Inflammatory macrophage treated with lipopolysaccharide for 4 hours (primary cell): ENCODE data around the gene CPLANE1.
A peak's percentile ranks its signal among the peaks of the same experiment; 100 is the strongest.
"Not testable (repeated sequence)": the region's sequence is repeated elsewhere in the genome, so short reads cannot be mapped to it uniquely, and the experiment has no call there.

Experiments used
- DNase-seq: peaks from one replicate; pipeline ENCODE4 v3.0.0-alpha.2; 2020

Gene CPLANE1

DNA sequence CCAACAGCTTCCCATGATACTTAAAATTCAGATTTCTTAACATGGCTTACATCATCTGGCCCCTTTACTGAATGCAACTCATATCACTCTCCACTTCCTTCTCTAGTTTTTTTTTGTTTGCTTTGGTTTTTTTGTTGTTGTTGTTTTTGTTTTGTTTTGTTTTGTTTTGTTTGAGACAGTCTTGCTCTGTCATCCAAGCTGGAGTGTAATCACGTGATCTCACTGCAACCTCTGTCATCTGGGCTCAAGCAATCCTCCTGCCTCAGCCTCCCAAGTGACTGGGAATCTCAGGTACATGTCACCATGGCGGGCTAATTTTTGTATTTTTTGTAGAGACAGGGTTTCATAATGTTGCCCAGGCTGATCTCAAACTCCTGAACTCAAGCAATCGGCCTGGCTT, 41.4 kb downstream of the CPLANE1 start:
- DNase-seq: peak; percentile 46

GRCh38 chr5:37206736-37207135, 42.4 kb downstream of the CPLANE1 start:
- peak; percentile 52 for DNase-seq

DNA sequence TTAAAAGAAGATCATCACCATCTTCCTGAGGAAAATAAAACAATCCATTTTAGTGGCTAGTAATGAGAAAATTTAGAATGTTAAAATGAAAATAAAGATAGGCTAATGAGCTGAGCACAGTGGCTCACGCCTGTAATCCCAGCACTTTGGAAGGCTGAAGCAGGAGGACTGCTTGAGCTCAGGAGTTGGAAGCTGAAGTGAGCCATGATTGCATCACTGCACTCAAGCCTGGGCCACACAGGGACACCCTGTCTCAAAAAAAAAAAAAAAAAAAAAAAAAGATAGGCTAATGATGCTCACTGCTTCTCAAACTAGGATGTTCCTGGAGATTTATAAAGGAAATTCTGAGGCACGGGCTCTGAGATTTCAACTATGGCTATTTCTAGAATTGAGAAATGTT, 50.3 kb downstream of the CPLANE1 start:
- no peak for DNase-seq

DNA sequence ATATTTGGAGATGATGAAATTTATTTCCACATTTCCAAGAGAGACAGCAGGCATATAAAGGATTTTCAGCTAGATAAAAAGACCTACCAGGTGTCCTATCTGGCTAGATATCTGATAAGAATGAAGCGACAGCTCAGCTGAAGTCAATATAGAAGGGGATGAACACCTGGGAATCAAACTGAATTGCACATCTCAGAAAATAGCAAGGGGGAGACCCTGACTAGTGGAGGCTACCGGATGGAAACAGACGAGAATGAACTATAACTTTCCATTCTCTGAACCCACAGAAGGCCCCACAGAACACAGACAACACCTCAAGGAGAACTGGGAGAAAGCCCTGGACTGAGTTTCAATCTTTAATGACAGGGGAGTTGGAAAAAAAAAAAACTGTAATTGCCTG, 51.1 kb downstream of the CPLANE1 start:
- no peak for DNase-seq

- peak; percentile 81 for DNase-seq
These were observed 51.7 kb downstream of the CPLANE1 start for GRCh38 chr5:37197340-37198050.

DNA sequence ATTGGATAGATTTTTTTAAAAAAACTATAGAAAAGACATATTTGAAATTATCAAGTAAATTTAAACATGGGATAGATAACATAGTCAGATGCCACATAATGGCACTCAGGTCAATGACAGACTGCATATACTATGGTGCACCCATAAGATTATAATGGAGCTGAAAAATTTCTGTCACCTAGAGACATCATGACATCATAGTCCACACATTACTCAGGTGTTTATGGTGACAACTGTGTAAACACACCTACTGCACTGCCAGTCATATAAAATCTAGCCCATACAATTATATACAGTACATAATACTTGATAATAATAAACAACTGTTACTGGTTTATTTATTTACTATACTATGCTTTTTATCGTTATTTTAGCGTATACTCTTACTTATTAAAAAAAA, 58.6 kb downstream of the CPLANE1 start:
- no peak for DNase-seq

GRCh38 chr5:37189355-37189754, 59.8 kb downstream of the CPLANE1 start:
- DNase-seq: no peak

DNA sequence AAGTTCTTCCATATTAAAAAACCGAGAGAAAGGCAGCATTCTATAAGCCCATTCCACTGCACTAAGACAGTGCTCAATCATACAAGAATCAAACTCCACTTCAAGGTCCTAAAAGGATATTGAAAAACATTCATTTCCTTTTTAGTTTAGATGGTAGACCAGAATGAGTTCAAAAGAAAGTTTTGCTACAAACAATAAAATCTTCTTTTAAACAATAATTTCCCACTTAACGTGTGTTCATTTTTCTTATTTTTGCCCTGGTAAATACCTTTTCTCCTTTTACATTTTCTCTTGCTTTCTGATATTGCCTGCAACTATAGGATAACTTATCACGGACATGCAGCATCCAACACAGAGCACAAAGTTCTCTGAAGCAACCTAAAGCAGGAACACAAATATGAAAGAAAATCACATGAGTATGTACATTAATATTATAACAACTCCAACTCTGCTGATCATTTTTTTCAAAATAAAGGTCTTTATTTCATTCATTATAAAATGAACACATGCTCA, 61.7 kb downstream of the CPLANE1 start:
- no peak for DNase-seq

GRCh38 chr5:37184748-37185364, 64.3 kb downstream of the CPLANE1 start:
- no peak for DNase-seq

GRCh38 chr5:37182667-37183066, 66.5 kb downstream of the CPLANE1 start:
- no peak for DNase-seq

DNA sequence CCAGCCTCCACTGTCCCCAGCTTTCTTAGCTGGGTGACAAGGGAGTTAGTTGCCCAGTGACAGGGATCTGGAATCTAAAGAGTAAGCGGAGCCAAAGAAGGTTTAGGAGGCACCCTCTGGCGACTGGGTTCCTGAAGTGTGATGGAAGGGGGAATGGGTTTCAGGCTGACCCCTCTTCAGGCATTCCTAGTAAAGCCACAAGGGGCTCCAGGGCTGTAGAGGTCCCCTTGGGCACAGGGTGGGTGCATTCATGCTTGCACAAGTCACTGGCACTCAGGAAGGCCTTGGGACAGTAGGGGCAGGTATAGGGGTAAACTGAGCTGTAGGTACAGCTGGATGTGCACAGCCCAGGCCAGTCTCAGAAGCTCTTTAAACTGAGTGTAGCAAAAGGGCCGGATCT, 74.2 kb downstream of the CPLANE1 start:
- no peak for DNase-seq

DNA sequence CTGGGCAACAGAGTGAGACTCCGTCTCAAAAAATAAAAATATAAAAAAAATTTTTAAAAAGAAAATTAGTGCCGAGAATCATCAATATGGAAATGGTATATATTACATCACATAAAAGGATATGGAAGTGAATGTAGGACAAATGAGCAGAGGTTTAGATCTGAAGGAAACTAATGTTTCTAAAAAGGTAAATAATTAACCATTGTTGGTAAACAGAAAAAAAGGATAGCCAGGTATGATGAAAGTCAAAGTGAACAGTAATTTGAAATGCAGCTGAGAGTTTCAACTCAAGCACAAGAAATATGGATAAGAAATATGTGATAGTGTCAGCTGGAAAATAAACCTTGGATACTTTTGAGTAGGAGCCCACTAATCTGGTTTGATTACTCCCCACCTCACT, 76.2 kb downstream of the CPLANE1 start:
- DNase-seq: no peak

DNA sequence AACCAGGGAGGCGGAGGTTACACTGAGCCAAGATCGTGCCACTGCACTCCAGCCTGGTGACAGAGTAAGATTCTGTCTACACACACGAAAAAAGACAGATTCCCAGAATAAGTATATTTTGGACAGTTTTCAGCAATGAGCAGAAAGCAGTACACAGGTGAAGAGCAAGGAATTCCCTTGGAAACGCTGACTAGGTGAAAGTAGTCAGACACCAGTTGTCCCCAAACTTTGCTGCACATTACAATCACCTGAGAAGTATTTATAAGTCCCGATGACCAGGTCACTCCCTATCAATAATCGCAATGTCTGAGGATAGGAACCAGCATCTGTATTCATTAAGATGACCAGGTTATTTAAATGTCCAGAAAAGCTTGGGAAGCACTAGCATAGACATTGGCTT, 78.3 kb downstream of the CPLANE1 start:
- DNase-seq: no peak

- no peak for DNase-seq
These were observed 83.0 kb downstream of the CPLANE1 start for GRCh38 chr5:37166197-37166596.

DNA sequence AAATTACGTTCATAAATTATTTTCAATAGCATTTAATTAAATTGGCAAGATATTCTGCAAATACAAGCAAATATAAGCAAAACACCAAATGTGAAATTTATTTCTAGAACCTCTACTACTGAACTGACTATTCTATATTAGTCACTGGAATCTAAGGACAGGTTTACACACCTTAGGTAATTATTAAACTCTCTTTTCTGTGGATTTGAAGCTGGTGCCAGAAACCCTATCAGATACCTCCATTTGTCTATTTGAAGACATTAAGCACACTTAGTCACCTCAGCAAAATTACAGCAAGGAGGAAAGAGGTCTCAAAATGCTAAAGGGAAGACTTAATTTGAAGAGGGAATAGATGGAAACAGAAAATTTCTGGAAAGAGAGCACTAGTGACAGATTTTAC, 83.4 kb downstream of the CPLANE1 start:
- no peak for DNase-seq

- DNase-seq: no peak
These were observed 95.5 kb downstream of the CPLANE1 start for GRCh38 chr5:37153661-37154060.

DNA sequence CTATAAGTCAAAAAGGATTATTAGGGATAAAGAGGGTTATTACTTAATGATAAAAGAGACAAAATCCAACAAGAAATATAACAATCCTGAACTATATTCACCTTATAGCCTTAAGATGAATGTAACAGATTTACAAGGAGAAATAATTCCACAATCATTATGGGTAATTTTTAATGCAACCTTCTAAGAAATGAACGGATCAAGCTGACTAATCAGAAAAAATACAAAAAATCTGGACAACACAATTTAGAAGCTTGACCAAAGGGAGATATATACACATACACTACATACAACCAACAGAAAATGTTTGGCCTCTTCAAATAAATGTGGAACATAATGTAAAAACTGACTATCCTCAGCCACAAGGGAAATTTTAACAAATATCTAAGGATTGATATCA, 102.3 kb downstream of the CPLANE1 start:
- no peak for DNase-seq

- no peak for DNase-seq
These were observed 112.5 kb downstream of the CPLANE1 start for GRCh38 chr5:37136694-37137093.

GRCh38 chr5:37135312-37135711, 113.9 kb downstream of the CPLANE1 start:
- not testable (repeated sequence) for DNase-seq

GRCh38 chr5:37133939-37134338, 115.2 kb downstream of the CPLANE1 start:
- no peak for DNase-seq

DNA sequence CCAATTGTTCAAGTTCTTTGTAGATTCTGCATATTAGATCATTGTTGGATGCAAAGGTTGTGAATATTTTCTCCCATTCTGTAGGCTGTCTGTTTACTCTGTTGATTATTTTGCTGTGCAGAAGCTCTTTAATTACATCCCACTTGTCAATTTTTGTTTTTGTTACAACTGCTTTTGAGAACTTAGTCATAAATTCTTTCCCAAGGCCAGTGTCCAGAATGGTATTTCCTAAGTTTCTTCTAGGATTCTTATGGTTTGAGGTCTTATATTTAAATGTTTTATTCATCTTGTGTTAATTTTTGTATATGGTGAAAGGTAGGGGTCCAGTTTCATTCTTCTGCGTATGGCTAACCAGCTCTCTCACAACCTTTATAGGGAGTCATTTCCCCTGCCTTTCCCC, 116.5 kb downstream of the CPLANE1 start:
- no peak for DNase-seq

- DNase-seq: no peak
These were observed 127.7 kb downstream of the CPLANE1 start for GRCh38 chr5:37121465-37121864.

GRCh38 chr5:37121027-37121426, 128.1 kb downstream of the CPLANE1 start:
- DNase-seq: peak; percentile 0

- DNase-seq: no peak
These were observed 128.9 kb downstream of the CPLANE1 start for GRCh38 chr5:37120270-37120669.

GRCh38 chr5:37116359-37116758, 132.8 kb downstream of the CPLANE1 start:
- DNase-seq: no peak
